ENCODE data around the gene FOXF1.

Gene FOXF1

DNA sequence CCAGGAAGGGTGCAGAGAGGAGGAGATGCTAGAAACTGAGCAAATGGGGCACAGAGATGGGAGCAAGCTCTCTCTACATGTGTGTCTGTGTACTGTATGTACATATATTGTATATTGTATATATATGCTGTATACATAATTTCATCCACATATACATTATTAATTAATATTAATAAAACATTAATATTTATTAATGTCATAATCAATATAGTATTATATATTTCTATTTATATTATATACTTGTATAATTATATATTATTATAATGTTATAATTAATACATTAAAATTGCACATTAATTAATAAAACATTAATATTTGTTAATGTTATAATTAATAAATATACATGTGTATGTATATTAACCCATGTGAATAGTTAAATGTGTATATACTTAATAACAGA lies 31.5 kb upstream of the FOXF1 start:
- Histone ChIP-seq H3K9ac (ENCODE audit: low read length) (no peak overlapping the region), H3K36me3 (ENCODE audit: control insufficient read depth, insufficient read depth, low read length) (no peaks in the 10 kb centered on the region), H3K4me3 (ENCODE audit: low read length) (no peak overlapping the region), H3K27me3 (ENCODE audit: control insufficient read depth, insufficient read depth, low read length) (no peaks in the 10 kb centered on the region), H3K4me1 (ENCODE audit: control insufficient read depth, insufficient read depth, low read length) (no peaks in the 10 kb centered on the region), H3K9me3 (ENCODE audit: control insufficient read depth, low read length) (peaks cover 1% of the 10 kb centered on the region)

DNA sequence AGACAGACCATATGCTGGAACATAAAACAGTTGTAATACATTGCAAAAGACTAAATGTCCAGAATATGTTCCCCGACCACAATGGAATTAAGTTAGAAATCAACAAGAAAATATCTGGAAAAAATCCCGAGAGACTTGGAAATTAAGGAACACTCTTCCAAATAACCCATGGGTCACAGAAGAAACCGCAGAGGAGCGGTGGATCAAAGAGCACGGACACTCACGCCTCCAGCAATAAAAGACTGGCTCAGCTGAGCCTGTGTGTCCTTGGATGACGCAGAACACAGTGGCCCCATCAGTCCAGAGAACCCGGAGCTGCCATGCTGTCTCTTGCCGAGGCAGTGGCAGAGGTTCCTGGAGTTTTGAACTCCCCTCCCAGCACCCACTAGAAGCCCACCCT lies 30.9 kb upstream of the FOXF1 start:
- H3K4me3 ChIP-seq (ENCODE audit: low read length) = no peak overlapping the region
- no peaks in the 10 kb centered on the region for H3K36me3 ChIP-seq (ENCODE audit: control insufficient read depth, insufficient read depth, low read length)
- H3K9ac ChIP-seq (ENCODE audit: low read length) = no peak overlapping the region
- H3K4me1 ChIP-seq (ENCODE audit: control insufficient read depth, insufficient read depth, low read length) = no peaks in the 10 kb centered on the region
- no peaks in the 10 kb centered on the region for H3K27me3 ChIP-seq (ENCODE audit: control insufficient read depth, insufficient read depth, low read length)
- H3K9me3 ChIP-seq (ENCODE audit: control insufficient read depth, low read length) = peaks cover 6% of the 10 kb centered on the region

DNA sequence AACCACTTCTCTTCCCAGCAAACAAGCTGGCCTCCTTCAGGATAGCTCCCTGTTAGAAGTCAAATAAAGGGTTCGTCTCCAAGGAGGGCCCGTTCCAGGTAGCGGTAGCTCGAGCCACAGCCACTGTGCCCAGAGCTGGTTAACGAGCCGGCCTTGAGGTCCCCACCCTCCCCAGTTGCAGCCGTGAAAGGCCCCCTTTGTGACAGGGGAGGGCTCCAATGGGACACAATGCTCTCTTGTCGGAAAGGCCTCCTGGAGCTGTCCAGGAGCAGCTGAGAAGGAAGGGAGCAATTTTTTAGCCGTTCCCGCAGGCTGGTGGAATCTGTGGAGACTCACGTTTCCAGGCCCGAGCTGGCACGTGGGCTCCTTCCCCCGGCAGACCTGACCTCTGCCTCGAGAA lies 29.9 kb upstream of the FOXF1 start:
- H3K4me3 ChIP-seq (ENCODE audit: low read length) = no peak overlapping the region
- peaks cover 6% of the 10 kb centered on the region for H3K9me3 ChIP-seq (ENCODE audit: control insufficient read depth, low read length)
- H3K27me3 ChIP-seq (ENCODE audit: control insufficient read depth, insufficient read depth, low read length) = no peaks in the 10 kb centered on the region
- H3K36me3 ChIP-seq (ENCODE audit: control insufficient read depth, insufficient read depth, low read length) = no peaks in the 10 kb centered on the region
- H3K4me1 ChIP-seq (ENCODE audit: control insufficient read depth, insufficient read depth, low read length) = no peaks in the 10 kb centered on the region
- no peak overlapping the region for H3K9ac ChIP-seq (ENCODE audit: low read length)

DNA sequence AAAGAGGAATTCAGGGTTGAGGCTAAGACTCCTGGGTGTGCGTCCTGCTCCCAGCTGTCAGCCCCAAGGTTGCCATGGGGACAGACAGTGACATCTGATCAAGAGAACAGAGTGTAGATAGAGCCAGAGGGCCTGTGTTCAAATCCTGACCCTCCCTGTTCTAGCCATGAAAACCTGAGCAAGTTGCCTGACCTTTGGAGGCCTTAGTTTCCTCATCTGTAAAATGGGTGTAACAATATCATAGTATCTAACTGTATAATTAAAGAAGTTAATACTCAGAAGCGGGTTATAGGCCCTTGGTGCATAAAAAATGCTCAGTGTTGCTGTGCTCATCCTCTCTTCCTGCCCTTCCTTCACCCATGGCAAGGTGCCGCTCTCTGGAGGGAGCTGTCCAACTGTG lies 28.7 kb upstream of the FOXF1 start:
- Histone ChIP-seq H3K4me3 (ENCODE audit: low read length) (no peak overlapping the region), H3K36me3 (ENCODE audit: control insufficient read depth, insufficient read depth, low read length) (no peaks in the 10 kb centered on the region), H3K9me3 (ENCODE audit: control insufficient read depth, low read length) (peaks cover 6% of the 10 kb centered on the region), H3K4me1 (ENCODE audit: control insufficient read depth, insufficient read depth, low read length) (no peaks in the 10 kb centered on the region), H3K9ac (ENCODE audit: low read length) (no peak overlapping the region), H3K27me3 (ENCODE audit: control insufficient read depth, insufficient read depth, low read length) (no peaks in the 10 kb centered on the region)

DNA sequence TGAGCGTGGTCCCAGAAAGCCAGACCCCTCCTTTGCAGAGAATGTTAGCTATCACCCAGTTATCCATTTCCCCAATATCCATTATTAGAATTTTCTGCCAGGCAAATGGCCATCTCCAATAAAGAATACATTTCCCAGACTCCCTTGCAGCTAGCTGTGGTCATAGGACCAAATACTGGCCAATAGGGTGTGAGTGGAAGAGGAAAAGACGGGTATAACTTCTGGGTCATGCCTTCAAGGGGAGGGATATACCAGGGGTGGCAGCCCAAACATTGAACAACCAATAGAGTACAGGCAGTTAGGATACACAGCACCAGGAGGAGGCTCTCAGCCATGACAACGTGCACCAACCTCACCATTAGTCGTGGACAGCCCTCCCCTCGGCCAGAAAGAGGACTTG lies 26.1 kb upstream of the FOXF1 start:
- no peaks in the 10 kb centered on the region for H3K27me3 ChIP-seq (ENCODE audit: control insufficient read depth, insufficient read depth, low read length)
- peaks cover 6% of the 10 kb centered on the region for H3K9me3 ChIP-seq (ENCODE audit: control insufficient read depth, low read length)
- H3K4me3 ChIP-seq (ENCODE audit: low read length) = no peak overlapping the region
- no peak overlapping the region for H3K9ac ChIP-seq (ENCODE audit: low read length)
- H3K4me1 ChIP-seq (ENCODE audit: control insufficient read depth, insufficient read depth, low read length) = no peaks in the 10 kb centered on the region
- no peaks in the 10 kb centered on the region for H3K36me3 ChIP-seq (ENCODE audit: control insufficient read depth, insufficient read depth, low read length)

DNA sequence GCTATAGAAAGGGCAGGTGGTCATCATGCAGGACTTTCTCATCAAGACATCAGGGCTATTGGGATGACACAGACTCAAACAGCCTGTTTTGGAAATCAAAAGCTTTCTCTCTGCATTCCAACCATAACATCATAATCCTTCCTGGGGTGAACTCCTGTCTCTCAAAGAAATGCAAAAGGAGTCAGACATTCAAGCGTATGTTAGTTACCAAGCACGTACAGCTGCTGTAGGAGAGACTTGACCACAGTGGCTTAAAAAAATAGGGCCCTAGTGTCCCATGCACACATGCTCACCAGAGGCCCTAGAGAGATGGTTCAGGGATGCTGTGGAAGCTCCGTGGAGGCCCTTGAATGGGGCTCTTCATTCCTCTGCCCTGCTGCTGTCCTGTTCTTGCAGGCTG lies 24.6 kb upstream of the FOXF1 start:
- Histone ChIP-seq H3K9me3 (ENCODE audit: control insufficient read depth, low read length) (peaks cover 6% of the 10 kb centered on the region), H3K36me3 (ENCODE audit: control insufficient read depth, insufficient read depth, low read length) (no peaks in the 10 kb centered on the region), H3K9ac (ENCODE audit: low read length) (no peak overlapping the region), H3K4me1 (ENCODE audit: control insufficient read depth, insufficient read depth, low read length) (peaks cover under 1% of the 10 kb centered on the region), H3K4me3 (ENCODE audit: low read length) (no peak overlapping the region), H3K27me3 (ENCODE audit: control insufficient read depth, insufficient read depth, low read length) (no peaks in the 10 kb centered on the region)

DNA sequence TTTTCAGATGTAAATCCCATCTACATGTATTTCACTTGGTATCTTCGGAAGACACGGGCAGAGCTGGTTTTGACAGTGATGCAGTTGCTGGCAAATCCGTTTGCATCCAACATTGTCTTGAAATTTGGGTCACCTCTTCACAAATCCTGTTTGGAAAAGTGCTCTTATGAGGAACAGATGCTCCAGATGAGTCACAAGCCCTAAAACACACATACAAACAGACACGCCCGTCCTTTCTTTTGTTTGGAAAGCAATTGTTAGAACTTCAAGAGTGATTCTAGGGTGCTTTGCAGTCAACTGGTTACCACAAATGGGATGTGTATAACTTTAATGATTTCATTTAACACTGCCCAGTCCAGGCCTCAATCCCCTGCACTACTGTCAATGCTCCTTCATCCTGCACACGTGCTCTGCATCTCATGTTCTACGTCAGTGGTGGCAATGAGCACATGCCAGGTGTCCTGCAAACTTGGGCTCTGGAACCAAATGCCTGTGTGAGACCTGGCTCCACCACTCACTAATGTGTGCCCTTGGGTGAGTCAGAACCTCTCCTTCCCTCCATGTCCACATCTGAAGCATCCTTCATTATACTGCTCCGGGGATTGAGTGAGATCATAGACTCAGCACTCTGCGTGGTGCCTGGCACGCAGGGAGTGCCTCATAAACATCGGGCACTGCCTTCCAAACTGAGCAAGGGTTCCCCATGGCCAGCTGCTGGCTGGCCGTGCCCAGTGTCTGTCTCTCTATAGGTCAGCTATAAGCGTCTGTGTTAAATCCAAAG lies 19.3 kb upstream of the FOXF1 start:
- H3K9me3 ChIP-seq (ENCODE audit: control insufficient read depth, low read length) = no peaks in the 10 kb centered on the region
- no peaks in the 10 kb centered on the region for H3K36me3 ChIP-seq (ENCODE audit: control insufficient read depth, insufficient read depth, low read length)
- H3K9ac ChIP-seq (ENCODE audit: low read length) = no peak overlapping the region
- no peak overlapping the region for H3K4me3 ChIP-seq (ENCODE audit: low read length)
- H3K4me1 ChIP-seq (ENCODE audit: control insufficient read depth, insufficient read depth, low read length) = peaks cover 10% of the 10 kb centered on the region
- peaks cover 36% of the 10 kb centered on the region for H3K27me3 ChIP-seq (ENCODE audit: control insufficient read depth, insufficient read depth, low read length)

DNA sequence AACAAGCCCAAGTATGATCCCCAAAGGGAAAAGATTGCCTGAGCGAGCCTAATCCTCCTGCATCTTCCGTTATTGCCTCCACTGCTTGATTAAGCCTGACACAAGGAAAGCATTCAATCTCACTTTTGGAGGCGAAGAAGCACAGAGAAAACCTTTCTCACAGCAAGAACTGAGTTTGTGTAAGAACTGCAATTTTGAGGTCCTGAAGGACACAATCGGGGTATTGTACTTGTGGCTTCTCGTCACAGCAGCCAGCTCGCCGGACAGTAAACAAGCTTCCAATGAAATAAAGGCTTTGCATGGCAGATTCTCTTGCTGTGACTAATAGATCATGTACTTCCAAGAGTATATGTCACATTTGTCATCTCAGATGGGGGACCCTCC lies 18.7 kb upstream of the FOXF1 start:
- H3K9me3 ChIP-seq (ENCODE audit: control insufficient read depth, low read length) = no peaks in the 10 kb centered on the region
- H3K27me3 ChIP-seq (ENCODE audit: control insufficient read depth, insufficient read depth, low read length) = peaks cover 41% of the 10 kb centered on the region
- H3K4me1 ChIP-seq (ENCODE audit: control insufficient read depth, insufficient read depth, low read length) = peaks cover 10% of the 10 kb centered on the region
- no peaks in the 10 kb centered on the region for H3K36me3 ChIP-seq (ENCODE audit: control insufficient read depth, insufficient read depth, low read length)
- H3K9ac ChIP-seq (ENCODE audit: low read length) = no peak overlapping the region
- H3K4me3 ChIP-seq (ENCODE audit: low read length) = no peak overlapping the region

DNA sequence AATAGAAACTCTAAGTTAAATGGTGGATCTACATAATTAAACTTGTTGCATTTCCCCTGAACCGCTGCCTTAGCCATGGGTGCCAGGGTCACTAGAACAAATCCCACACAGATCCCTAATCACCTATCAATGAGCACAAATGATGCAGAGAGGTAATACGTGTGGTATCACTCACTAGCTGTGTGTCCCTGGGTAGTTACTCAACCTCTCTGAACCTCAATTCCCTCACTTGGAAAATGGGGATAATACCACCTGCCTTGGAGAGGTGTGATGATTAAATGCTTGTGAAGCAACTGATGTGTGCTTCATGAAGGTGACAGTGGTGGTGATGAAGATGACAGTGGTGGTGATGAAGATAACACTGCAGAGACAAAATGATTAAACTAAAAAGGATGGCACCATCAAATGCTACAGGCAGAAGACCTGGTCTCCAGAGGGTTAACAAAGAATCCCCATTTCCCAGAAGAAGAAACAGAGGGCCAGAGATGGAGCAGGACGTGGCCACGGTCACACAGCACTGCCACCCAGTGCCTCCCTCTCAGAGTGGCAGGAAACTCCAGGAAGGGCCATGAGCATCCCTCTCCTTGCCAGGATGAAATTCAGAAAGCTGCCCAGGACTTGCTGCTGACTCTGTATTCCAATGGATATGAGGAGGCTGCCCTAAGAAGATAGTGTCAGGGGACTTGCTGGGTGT lies 17.9 kb upstream of the FOXF1 start:
- Histone ChIP-seq H3K27me3 (ENCODE audit: control insufficient read depth, insufficient read depth, low read length) (peaks cover 47% of the 10 kb centered on the region), H3K4me1 (ENCODE audit: control insufficient read depth, insufficient read depth, low read length) (peaks cover 10% of the 10 kb centered on the region), H3K4me3 (ENCODE audit: low read length) (no peak overlapping the region), H3K36me3 (ENCODE audit: control insufficient read depth, insufficient read depth, low read length) (no peaks in the 10 kb centered on the region), H3K9ac (ENCODE audit: low read length) (no peak overlapping the region), H3K9me3 (ENCODE audit: control insufficient read depth, low read length) (no peaks in the 10 kb centered on the region)

DNA sequence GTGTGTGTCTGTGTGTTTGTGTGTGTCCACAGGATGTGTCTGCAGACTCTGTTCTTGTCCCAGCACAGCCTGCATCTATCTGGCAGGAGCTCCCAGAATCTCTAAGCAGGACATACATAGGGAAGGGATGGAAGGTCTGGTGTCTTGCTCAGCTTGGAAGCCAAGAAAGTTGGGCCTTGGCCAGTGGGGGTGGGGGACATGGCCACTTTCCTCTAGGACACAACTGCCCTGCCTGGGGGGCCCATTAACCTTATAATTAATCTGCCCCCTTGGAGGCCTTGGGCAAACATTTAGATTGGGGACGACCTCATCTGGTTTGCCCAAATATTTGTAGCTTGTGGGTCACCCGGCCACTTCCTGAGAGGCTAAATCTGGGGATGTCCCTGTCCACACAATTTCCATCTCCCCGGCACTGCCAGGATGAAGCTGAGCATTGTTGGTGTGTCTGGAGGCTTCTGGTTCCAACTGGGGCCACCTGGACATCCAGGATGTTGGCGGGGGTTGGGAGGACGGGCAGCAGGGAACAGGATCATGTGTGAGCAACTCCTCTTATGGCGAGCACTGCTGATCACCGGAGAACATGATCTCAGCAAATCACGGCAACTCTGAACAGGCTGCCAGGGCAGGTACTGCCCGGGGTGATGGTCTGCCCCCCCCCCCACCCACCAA lies 17.2 kb upstream of the FOXF1 start:
- Histone ChIP-seq H3K36me3 (ENCODE audit: control insufficient read depth, insufficient read depth, low read length) (no peaks in the 10 kb centered on the region), H3K9me3 (ENCODE audit: control insufficient read depth, low read length) (no peaks in the 10 kb centered on the region), H3K4me1 (ENCODE audit: control insufficient read depth, insufficient read depth, low read length) (peaks cover 10% of the 10 kb centered on the region), H3K4me3 (ENCODE audit: low read length) (no peak overlapping the region), H3K27me3 (ENCODE audit: control insufficient read depth, insufficient read depth, low read length) (peaks cover 49% of the 10 kb centered on the region), H3K9ac (ENCODE audit: low read length) (no peak overlapping the region)

DNA sequence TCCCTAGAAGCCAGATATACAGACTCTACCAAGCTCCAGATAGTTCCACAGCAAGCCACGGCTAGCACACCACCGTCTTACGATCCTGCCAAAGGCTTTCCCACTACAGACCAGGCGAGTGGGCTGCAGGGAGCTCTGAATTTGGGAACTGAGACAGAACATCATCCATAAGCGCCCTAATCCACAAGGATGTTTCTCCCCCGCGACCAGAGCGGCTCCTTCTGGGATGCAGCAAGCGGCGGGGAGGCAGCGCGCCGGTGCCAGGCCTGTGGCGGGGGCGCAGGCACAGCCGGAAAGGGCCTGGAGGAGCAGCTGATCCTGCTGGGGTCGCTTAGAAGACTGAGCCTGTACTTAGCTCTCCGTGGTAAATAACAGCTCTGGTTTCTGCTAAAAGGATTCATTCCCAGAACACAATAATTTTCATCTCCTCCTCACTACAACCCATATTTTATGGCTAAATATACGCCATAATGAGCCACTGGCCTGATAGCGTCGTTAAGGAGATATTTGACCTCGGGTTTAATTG lies 16.2 kb upstream of the FOXF1 start:
- Histone ChIP-seq H3K9ac (ENCODE audit: low read length) (peak overlapping the region; percentile 48), H3K4me1 (ENCODE audit: control insufficient read depth, insufficient read depth, low read length) (peaks cover 10% of the 10 kb centered on the region), H3K4me3 (ENCODE audit: low read length) (no peak overlapping the region), H3K9me3 (ENCODE audit: control insufficient read depth, low read length) (no peaks in the 10 kb centered on the region), H3K36me3 (ENCODE audit: control insufficient read depth, insufficient read depth, low read length) (no peaks in the 10 kb centered on the region), H3K27me3 (ENCODE audit: control insufficient read depth, insufficient read depth, low read length) (peaks cover 59% of the 10 kb centered on the region)
